Omental fat pad (tissue), 4 donors: ENCODE data around the gene CMTM3. TPM values are rescaled to one million over a fixed set of nuclear protein-coding genes. Genes with fewer than 3 reads are reported as not detected.
"Not testable (repeated sequence)": the region's sequence is repeated elsewhere in the genome, so short reads cannot be mapped to it uniquely, and the experiment has no call there.

ENCODE experiments used
- ATAC-seq: fragments of 150-250 bp; one replicate; pipeline ENCODE4 v1.9.1; 2016; ENCODE audit warnings: mild to moderate bottlenecking, moderate library complexity; ENCODE audit not compliant: low FRiP score
- DNase-seq: peaks from one replicate; pipeline ENCODE4 v3.0.0-alpha.2; 2019; ENCODE audit warnings: low spot score
- CTCF ChIP-seq, 3 donors: fragments of 450-650 bp; IDR thresholded peaks; one replicate each; pipeline ENCODE4 v1.5.1; 2016 to 2017; ENCODE audit warnings: antibody characterized with exemption in 3 of 3, mild to moderate bottlenecking in 3 of 3, moderate library complexity in 2 of 3
- total RNA-seq, 4 donors: library from RNA; depleted of rRNA; stranded (reverse); fragments of >200 nt; gene quantifications; one replicate each; pipeline ENCODE4 v1.1.0, GENCODE V29; 2016

The CMTM3 gene
- total RNA-seq, 4 donors from 2014 or later = 28.9 to 53.4 (median 43.5) TPM

- no peak for ATAC-seq
Measured at GRCh38 chr16:66566051-66566901, 38.2 kb upstream of the CMTM3 start, which contains the start of gene CMTM1. TSS of gene CMTM1 (plus strand) at chr16:66566439. CDS start at chr16:66566514, 75 bp downstream.

GRCh38 chr16:66567270-66567669 lies 37.2 kb upstream of the CMTM3 start:
- DNase-seq, ATAC-seq: not testable (repeated sequence)

More at GRCh38 chr16:66566051-66566901, 38.2 kb upstream of the CMTM3 start, which contains the start of gene CMTM1:
- no peak for TF ChIP-seq CTCF (IDR thresholded peaks at IDR 0.05)
- no peak for DNase-seq

GRCh38 chr16:66568355-66568754 lies 36.1 kb upstream of the CMTM3 start:
- no peak for TF ChIP-seq CTCF (IDR thresholded peaks at IDR 0.05)
- ATAC-seq = no peak
- DNase-seq = no peak

GRCh38 chr16:66569131-66569530 lies 35.4 kb upstream of the CMTM3 start:
- DNase-seq (no peak), ATAC-seq (no peak)
- no peak for TF ChIP-seq CTCF (IDR thresholded peaks at IDR 0.05)

- no peak for TF ChIP-seq CTCF (IDR thresholded peaks at IDR 0.05)
- no peak for ATAC-seq
- DNase-seq = no peak
Measured at GRCh38 chr16:66569827-66570405, 34.6 kb upstream of the CMTM3 start.

GRCh38 chr16:66572356-66572755 lies 32.1 kb upstream of the CMTM3 start:
- no peak for DNase-seq
- TF ChIP-seq CTCF (IDR thresholded peaks at IDR 0.05) = no peak
- ATAC-seq = no peak

- TF ChIP-seq CTCF (IDR thresholded peaks at IDR 0.05) = no peak
- ATAC-seq (no peak), DNase-seq (no peak)
Measured at GRCh38 chr16:66574081-66574480, 30.4 kb upstream of the CMTM3 start.
